PC-3 (cell line): Measurements from ENCODE around the gene GPR68. TPM values are rescaled to one million over a fixed set of nuclear protein-coding genes. Genes with fewer than 3 reads are reported as not detected.

Experiments
- ATAC-seq: fragments of 200-7000 bp; cut with Tn5 transposase; 2 replicates; pipeline ENCODE4 v1.9.1; 2020; ENCODE audit warnings: mild to moderate bottlenecking, moderate library complexity
- BruUV-seq: library from RNA; stranded (reverse); fragments of 400-500 nt; replicated peaks from 2 replicates; lab custom pipeline; 2021; lab: Mats Ljungman, UMichigan
- CTCF ChIA-PET: fragments of 300-600 bp; sonication (Branson Sonifier 250); formaldehyde crosslinking; loops from one replicate; lab custom pipeline; 2022; ENCODE audit warnings: antibody characterized with exemption; lab: Charles Lee
- POLR2A ChIA-PET: fragments of 300-600 bp; sonication (Branson Sonifier 250); formaldehyde crosslinking; loops from one replicate; lab custom pipeline; 2022; ENCODE audit warnings: antibody characterized with exemption; ENCODE audit not compliant: unreplicated experiment; lab: Charles Lee
- DNase-seq: peaks from one replicate; pipeline ENCODE4 v3.0.0-alpha.2; 2015
- H2AFZ ChIP-seq: fragments of 300-600 bp; sonication (generic); 2 replicates; pipeline ENCODE4 v1.6.0; 2016; ENCODE audit warnings: antibody characterized with exemption, low read length
- H3F3A ChIP-seq: fragments of 300-600 bp; sonication (generic); one replicate; pipeline ENCODE4 v1.6.0; 2017; ENCODE audit warnings: antibody characterized with exemption, low read length, control low read depth, mild to moderate bottlenecking; ENCODE audit not compliant: unreplicated experiment
- H3K27ac ChIP-seq: fragments of 300-600 bp; sonication (generic); 2 replicates; pipeline ENCODE4 v1.5.1; 2016; ENCODE audit warnings: mild to moderate bottlenecking, low read length
- H3K27me3 ChIP-seq: fragments of 300-600 bp; sonication (generic); 2 replicates; pipeline ENCODE4 v1.6.1; 2016; ENCODE audit warnings: low read length, mixed read lengths
- H3K36me3 ChIP-seq: fragments of 300-600 bp; sonication (generic); 2 replicates; pipeline ENCODE4 v1.6.1; 2016; ENCODE audit warnings: low read depth, mixed run types, low read length, mixed read lengths
- H3K4me1 ChIP-seq: fragments of 300-600 bp; sonication (generic); 2 replicates; pipeline ENCODE4 v1.5.1; 2016; ENCODE audit warnings: low read length; ENCODE audit not compliant: insufficient read depth
- H3K4me2 ChIP-seq: fragments of 300-600 bp; sonication (generic); 2 replicates; pipeline ENCODE4 v1.6.0; 2016; ENCODE audit warnings: low read length
- H3K4me3 ChIP-seq: fragments of 300-600 bp; sonication (generic); 2 replicates; pipeline ENCODE4 v1.5.1; 2016; ENCODE audit warnings: mild to moderate bottlenecking, low read length, mixed read lengths
- H3K79me2 ChIP-seq: fragments of 300-600 bp; sonication (generic); 2 replicates; pipeline ENCODE4 v1.6.1; 2017; ENCODE audit warnings: low read length, mixed read lengths
- H3K9ac ChIP-seq: fragments of 300-600 bp; sonication (generic); 2 replicates; pipeline ENCODE4 v1.6.0; 2016; ENCODE audit warnings: mild to moderate bottlenecking, low read length
- H3K9me2 ChIP-seq: fragments of 300-600 bp; sonication (generic); replicated peaks from 2 replicates; pipeline ENCODE4 v1.6.1; 2016; ENCODE audit warnings: mixed run types, low read length, mixed read lengths
- H3K9me3 ChIP-seq: fragments of 300-600 bp; sonication (generic); 2 replicates; pipeline ENCODE4 v1.6.1; 2016; ENCODE audit warnings: low read length, mixed read lengths
- H4K20me1 ChIP-seq: fragments of 300-600 bp; sonication (generic); 2 replicates; pipeline ENCODE4 v1.6.1; 2016; ENCODE audit warnings: low read length, mixed read lengths
- EZH2 ChIP-seq: fragments of 300-600 bp; sonication (generic); IDR thresholded peaks from one replicate; pipeline ENCODE4 v1.6.1; 2017; ENCODE audit warnings: antibody characterized with exemption, mild to moderate bottlenecking, low read length; ENCODE audit not compliant: unreplicated experiment
- EZH2phosphoT487 ChIP-seq: fragments of 300-600 bp; sonication (generic); IDR thresholded peaks from 2 replicates; pipeline ENCODE4 v1.6.1; 2018; ENCODE audit warnings: mild to moderate bottlenecking, antibody characterized with exemption, low read length, borderline replicate concordance
- intact Hi-C: fragments of 100-400 bp; cut with micrococcal nuclease; formaldehyde crosslinking; loops from 2 replicates; pipeline ENCODE4 v1.9.0; 2023
- total RNA-seq: library from RNA; depleted of rRNA; stranded (reverse); fragments of >200 nt; gene quantifications from 2 replicates; pipeline ENCODE4 v1.2.3, GENCODE V29; 2014
- TF ChIP-seq, protein P1 (sequence below): fragments of 300-600 bp; sonication (generic); conservative IDR thresholded peaks from 2 replicates; pipeline ENCODE4 v1.5.1; 2017; ENCODE audit warnings: antibody characterized with exemption, low read depth, mild to moderate bottlenecking, low read length

GPR68 gene
- total RNA-seq, 1 experiment from 2014 or later: 1.5 TPM

DNA sequence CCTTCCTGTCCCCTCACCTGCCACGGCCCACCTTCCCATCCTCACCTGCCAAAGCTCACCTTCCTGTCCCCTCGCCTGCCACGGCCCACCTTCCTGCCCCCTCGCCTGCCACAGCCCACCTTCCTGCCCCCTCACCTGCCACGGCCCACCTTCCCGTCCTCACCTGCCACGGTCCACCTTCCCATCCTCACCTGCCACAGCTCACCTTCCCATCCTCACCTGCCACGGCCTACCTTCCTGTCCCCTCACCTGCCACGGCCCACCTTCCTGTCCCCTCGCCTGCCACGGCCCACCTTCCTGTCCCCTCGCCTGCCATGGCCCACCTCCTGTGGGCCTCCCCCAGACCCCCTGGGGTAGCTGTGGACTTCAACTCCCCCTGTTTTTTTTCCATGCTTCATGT lies 48.8 kb upstream of the GPR68 start:
- H3K4me1 ChIP-seq: no peaks in the 10 kb centered on the region
- intact Hi-C loops: no loop called here
- no peaks in the 10 kb centered on the region; the same call in 1 of the 2 replicates for H3K36me3 ChIP-seq
- no peaks in the 10 kb centered on the region for H4K20me1 ChIP-seq
- ATAC-seq (no peak), DNase-seq (no peak)
- no peaks in the 10 kb centered on the region for H3K79me2 ChIP-seq
- no peak overlapping the region for H3K27ac ChIP-seq
- CTCF ChIA-PET: no interaction called here
- no peaks in the 10 kb centered on the region for H3K9me2 ChIP-seq
- no peaks in the 10 kb centered on the region for H3F3A ChIP-seq
- no peak overlapping the region for H3K4me3 ChIP-seq
- H3K9me3 ChIP-seq: no peaks in the 10 kb centered on the region
- no peak for TF ChIP-seq EZH2
- TF ChIP-seq EZH2phosphoT487: no peak
- TF ChIP-seq, protein P1, sequence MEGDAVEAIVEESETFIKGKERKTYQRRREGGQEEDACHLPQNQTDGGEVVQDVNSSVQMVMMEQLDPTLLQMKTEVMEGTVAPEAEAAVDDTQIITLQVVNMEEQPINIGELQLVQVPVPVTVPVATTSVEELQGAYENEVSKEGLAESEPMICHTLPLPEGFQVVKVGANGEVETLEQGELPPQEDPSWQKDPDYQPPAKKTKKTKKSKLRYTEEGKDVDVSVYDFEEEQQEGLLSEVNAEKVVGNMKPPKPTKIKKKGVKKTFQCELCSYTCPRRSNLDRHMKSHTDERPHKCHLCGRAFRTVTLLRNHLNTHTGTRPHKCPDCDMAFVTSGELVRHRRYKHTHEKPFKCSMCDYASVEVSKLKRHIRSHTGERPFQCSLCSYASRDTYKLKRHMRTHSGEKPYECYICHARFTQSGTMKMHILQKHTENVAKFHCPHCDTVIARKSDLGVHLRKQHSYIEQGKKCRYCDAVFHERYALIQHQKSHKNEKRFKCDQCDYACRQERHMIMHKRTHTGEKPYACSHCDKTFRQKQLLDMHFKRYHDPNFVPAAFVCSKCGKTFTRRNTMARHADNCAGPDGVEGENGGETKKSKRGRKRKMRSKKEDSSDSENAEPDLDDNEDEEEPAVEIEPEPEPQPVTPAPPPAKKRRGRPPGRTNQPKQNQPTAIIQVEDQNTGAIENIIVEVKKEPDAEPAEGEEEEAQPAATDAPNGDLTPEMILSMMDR: no peak
- H3K9ac ChIP-seq: no peak overlapping the region
- H3K4me2 ChIP-seq: no peak overlapping the region
- no peaks in the 10 kb centered on the region for H3K27me3 ChIP-seq
- no TSS peak for BruUV-seq
- H2AFZ ChIP-seq: no peak overlapping the region
- POLR2A ChIA-PET: no interaction called here

DNA sequence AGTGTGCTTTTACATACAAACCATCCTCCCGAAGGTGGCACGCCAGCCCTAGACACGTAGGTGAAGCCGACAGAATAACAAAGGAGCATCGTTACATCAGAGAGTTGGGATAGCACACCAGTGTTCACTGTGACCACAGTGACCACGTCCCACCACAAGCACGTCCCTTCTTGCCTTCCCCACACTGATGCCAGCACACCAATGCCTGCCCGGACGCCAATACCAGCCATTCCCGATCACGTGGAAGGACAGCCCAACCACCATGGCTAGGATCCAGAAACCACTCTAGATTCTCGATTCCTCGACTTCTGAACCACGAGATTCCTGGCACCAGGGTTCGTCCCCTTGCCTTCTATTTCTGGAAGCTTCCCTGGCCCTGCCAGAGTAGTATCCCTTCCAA lies 48.0 kb upstream of the GPR68 start:
- intact Hi-C loops: no loop called here
- TF ChIP-seq EZH2 (no peak), EZH2phosphoT487 (no peak)
- no peaks in the 10 kb centered on the region for H3K79me2 ChIP-seq
- H3K9me3 ChIP-seq: no peaks in the 10 kb centered on the region
- H3K27me3 ChIP-seq: no peaks in the 10 kb centered on the region
- no peaks in the 10 kb centered on the region; the same call in 1 of the 2 replicates for H3K36me3 ChIP-seq
- no peaks in the 10 kb centered on the region for H3K9me2 ChIP-seq
- no peaks in the 10 kb centered on the region for H4K20me1 ChIP-seq
- no peak overlapping the region for H3K9ac ChIP-seq
- ATAC-seq (no peak), DNase-seq (no peak)
- no peak overlapping the region for H3K27ac ChIP-seq
- no peak overlapping the region for H2AFZ ChIP-seq
- no peak overlapping the region for H3K4me3 ChIP-seq
- ChIA-PET CTCF (interaction anchor here (0.6 kb wide), 1 partner anchor 139 kb away, joined by 3 read pairs; no protein-coding TSS in a partner anchor), POLR2A (no interaction called here)
- H3F3A ChIP-seq: no peaks in the 10 kb centered on the region
- no peak overlapping the region for H3K4me2 ChIP-seq
- no TSS peak for BruUV-seq
- H3K4me1 ChIP-seq: no peaks in the 10 kb centered on the region

DNA sequence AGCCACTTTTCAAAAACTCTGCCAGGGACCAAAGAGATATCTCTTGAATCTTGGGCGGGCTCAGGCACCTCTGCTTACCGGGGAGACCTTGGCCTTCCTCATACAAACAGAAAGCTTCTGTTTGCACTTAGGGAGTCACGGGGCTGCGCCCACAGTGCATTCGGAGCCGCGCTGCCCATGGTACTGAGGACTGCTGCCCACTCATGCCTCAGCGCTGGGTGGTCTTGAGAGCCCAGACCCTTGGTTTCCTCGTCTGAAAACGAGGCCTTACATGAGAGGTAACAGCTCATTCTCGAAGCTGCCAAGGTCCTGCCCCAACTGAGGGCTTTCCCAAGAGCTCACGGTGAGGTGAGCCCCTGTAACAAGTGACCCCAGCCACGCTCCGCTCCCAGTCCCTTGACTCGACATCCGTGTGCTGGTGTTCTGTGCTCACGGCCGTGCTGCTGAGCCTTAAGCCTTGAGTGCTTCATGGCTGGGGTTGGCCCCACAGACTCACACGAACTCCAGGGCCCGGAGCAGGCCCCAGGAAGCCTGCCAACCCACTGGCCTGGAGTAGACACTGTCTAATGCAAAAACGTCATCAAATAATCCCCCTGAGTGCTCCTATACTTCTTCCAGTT lies 47.4 kb upstream of the GPR68 start:
- TF ChIP-seq EZH2 (no peak), EZH2phosphoT487 (no peak)
- TF ChIP-seq, protein P1: no peak
- H3K4me3 ChIP-seq: no peak overlapping the region
- DNase-seq (no peak), ATAC-seq (no peak)
- no peaks in the 10 kb centered on the region for H4K20me1 ChIP-seq
- no peak overlapping the region for H3K9ac ChIP-seq
- ChIA-PET POLR2A (no interaction called here), CTCF (no interaction called here)
- intact Hi-C loops: no loop called here
- H3K9me2 ChIP-seq: no peaks in the 10 kb centered on the region
- no peaks in the 10 kb centered on the region for H3K9me3 ChIP-seq
- H3K27ac ChIP-seq: no peak overlapping the region
- no peaks in the 10 kb centered on the region for H3K27me3 ChIP-seq
- H3K4me2 ChIP-seq: no peak overlapping the region
- no peaks in the 10 kb centered on the region for H3F3A ChIP-seq
- H3K79me2 ChIP-seq: no peaks in the 10 kb centered on the region
- H3K4me1 ChIP-seq: no peaks in the 10 kb centered on the region
- no peak overlapping the region for H2AFZ ChIP-seq
- no peaks in the 10 kb centered on the region; the same call in 1 of the 2 replicates for H3K36me3 ChIP-seq
- BruUV-seq: no TSS peak
